GM06990 (cell line): ENCODE results near the gene RAB1A.
A peak's percentile ranks its signal among the peaks of the same experiment; 100 is the strongest.

Experiments used
- DNase-seq: peaks from one replicate; pipeline ENCODE4 v3.0.0-alpha.2; 2011; ENCODE audit not compliant: insufficient read length; ENCODE audit errors: extremely low read depth
- H3K27me3 ChIP-seq: replicated peaks from 2 replicates; pipeline ENCODE4 v1.6.0; 2011; ENCODE audit warnings: low read length; ENCODE audit not compliant: control insufficient read depth, insufficient read depth
- H3K36me3 ChIP-seq: 2 replicates; pipeline ENCODE4 v1.5.1; 2011; ENCODE audit warnings: low read length; ENCODE audit not compliant: control insufficient read depth, insufficient read depth
- H3K4me3 ChIP-seq: replicated peaks from 2 replicates; pipeline ENCODE4 v1.5.1; 2011; ENCODE audit warnings: low read depth, mild to moderate bottlenecking, control low read depth, low read length
- TF ChIP-seq, protein P1 (sequence below): IDR thresholded peaks from 2 replicates; pipeline ENCODE4 v1.5.1; 2011; ENCODE audit warnings: low read length, control low read depth, mild to moderate bottlenecking, inconsistent platforms; ENCODE audit not compliant: insufficient read depth, poor library complexity, severe bottlenecking

RAB1A gene

DNA sequence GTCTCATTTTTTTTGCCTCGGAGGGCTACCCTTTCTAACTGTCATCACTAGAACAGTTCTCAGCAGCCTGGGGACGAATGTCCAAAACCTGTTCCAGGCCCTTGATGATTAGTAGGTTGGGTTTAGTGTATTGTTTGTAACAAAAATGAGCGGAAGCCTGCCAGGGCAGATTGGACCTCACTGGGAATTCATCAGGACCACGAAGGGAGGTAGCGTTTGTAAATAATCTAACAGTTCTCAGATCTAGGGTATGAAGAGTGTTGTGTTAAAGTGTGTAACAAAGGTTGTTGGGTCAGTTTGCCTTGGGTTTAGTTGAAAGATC, 72.9 kb downstream of the RAB1A start:
- Histone ChIP-seq H3K36me3 (no peaks in the 10 kb centered on the region), H3K4me3 (peak overlapping the region; percentile 80), H3K27me3 (no peaks in the 10 kb centered on the region)
- TF ChIP-seq, protein P1, sequence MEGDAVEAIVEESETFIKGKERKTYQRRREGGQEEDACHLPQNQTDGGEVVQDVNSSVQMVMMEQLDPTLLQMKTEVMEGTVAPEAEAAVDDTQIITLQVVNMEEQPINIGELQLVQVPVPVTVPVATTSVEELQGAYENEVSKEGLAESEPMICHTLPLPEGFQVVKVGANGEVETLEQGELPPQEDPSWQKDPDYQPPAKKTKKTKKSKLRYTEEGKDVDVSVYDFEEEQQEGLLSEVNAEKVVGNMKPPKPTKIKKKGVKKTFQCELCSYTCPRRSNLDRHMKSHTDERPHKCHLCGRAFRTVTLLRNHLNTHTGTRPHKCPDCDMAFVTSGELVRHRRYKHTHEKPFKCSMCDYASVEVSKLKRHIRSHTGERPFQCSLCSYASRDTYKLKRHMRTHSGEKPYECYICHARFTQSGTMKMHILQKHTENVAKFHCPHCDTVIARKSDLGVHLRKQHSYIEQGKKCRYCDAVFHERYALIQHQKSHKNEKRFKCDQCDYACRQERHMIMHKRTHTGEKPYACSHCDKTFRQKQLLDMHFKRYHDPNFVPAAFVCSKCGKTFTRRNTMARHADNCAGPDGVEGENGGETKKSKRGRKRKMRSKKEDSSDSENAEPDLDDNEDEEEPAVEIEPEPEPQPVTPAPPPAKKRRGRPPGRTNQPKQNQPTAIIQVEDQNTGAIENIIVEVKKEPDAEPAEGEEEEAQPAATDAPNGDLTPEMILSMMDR, result no peak
- DNase-seq, result no peak

DNA sequence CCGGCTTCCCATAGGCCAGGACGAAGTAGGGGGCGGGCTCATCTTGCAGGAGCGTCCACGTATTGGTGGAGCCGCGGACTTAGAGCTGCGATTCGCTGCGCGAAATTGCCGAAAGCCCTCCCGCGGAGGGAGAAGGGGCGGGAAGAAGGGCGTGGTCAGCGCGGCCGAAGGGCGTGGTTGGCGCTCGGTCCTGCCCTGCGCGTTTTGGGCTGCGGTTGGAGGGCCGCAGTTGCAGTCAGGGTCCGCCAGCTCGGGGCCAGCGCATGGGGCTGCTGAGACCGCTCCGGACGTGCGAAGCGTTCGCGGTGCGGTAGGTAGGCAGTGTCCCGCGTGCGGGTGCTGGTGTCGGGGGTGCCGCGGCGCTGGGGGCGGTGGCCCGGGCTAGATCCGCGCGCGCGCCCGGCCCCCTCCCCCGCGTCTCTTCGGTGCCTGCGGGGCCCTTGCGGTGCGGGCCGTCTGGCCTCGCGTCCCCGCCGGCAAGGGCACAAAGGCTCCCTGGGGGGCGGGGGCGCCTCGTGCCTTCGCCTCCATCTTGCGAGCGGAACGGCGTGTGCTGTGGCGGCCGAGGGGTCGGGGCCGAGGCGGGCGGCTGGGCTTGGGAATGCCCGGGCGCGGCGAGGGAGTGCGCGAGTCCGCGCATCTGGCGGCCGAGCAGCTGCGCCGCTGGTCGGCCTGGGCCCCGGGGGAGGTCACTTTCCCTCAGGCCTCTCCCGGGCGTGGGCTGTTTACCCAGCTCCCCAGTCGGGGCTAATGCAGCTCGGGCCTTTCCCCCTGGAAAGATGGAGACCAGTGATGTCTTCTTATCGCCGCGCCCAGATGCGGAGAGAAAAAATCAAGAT, 73.5 kb downstream of the RAB1A start, which contains the start of gene CEP68:
CEP68 (plus strand) TSS at position 202 of the 839 bp plus-strand sequence. CDS start 13,029 bp downstream, outside the sequence.
- Histone ChIP-seq H3K36me3 (no peaks in the 10 kb centered on the region), H3K4me3 (peak within 1 kb of the TSS; percentile 80), H3K27me3 (no peaks in the 10 kb centered on the region)
- DNase-seq, result peak; percentile 97
- TF ChIP-seq, protein P1, result no peak

DNA sequence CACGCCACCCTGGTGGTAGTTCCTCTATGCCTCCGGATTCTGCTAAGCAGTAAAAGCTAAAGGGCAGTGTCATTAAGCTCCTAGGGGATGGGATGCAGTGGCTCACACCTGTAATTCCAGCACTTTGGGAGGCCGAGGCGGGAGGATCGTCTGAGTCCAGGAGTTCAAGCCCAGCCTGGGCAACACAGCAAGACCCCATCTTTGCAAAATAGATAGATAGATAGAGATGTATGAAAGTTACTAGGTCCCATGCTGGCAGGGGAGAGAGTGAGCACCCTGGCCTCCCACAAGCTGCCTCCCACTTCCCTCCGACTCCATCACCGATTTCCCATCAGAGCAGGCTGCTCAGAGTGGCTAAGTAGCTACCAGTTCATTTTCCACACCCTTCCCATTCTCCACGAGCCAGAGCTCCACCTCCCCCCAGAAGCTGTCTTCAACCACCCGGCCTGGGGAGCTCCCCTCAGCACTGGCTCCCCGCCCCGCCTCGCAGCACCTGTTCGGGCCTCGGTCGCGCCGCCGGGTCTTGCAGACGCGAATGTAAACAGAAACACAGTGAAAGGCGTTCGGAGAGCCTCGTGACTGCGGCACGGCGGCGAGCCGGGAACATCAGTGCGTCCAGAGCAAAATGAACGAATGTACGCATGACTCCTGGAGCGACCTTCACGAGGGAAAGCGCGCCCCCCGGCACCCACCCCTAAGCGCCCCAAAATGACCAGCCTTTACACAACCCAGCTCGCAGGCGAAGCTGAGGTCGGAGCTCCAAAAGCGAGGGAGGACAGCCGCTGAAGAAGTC, 74.3 kb downstream of the RAB1A start:
- Histone ChIP-seq H3K36me3 (no peaks in the 10 kb centered on the region), H3K27me3 (no peaks in the 10 kb centered on the region), H3K4me3 (peak overlapping the region; percentile 80)
- DNase-seq, result no peak
- TF ChIP-seq, protein P1, result no peak

DNA sequence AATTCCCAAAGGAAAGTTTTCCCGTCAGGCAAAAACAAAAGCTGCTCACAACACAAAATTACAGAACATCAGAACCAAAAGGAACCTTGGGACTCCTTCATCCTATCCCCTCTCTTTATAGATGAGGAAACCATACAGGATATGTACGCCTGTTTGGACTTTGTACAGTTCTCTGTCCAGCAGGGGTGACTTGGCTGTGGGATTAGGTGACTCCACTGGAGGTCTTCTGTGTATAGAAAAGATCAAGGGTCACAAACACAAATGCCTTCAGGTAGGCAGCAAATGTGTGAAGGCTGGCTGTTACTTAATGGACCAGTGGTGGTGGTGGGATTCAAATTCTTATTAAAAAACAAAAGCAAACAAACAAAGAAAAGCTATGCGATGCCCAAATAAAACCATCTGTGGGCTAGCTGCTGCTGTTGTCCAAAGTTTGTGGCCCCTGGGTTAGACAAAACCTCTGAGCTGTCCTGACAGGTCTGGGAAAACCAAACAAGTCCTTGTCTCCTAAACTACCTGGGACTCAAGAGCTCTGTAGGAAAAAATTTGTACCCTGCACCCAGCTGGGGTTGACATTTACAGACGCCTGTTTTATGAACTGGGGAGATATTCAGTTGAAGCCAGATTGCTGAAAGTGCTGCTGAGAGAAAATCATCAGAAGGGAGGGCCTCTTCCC, 75.0 kb downstream of the RAB1A start:
- Histone ChIP-seq H3K27me3 (no peaks in the 10 kb centered on the region), H3K4me3 (no peak overlapping the region), H3K36me3 (no peaks in the 10 kb centered on the region)
- TF ChIP-seq, protein P1, result no peak
- no peak for DNase-seq

DNA sequence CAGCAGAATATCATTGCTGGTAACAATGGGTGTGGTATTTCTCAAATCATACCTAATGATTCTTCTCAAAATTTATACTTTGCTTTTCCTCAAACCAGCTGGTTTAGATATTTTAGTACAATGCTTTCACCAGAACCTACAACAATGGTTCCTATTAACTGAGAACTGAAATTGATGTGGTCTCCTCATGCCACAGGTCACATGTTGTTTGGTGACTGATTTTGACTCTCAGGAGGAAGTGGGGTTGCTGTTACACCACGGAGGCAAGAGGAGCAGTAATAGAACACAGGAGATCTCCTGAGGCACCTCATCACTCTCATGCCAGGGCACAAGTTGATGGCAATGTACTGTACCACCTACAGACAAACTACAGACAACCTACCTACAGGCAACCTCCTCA, 76.7 kb downstream of the RAB1A start:
- peak; percentile 75 for DNase-seq
- TF ChIP-seq, protein P1, result no peak
- H3K4me3 ChIP-seq, result no peak overlapping the region

More for the DNA sequence above, 76.7 kb downstream of the RAB1A start:
- Histone ChIP-seq H3K27me3 (no peaks in the 10 kb centered on the region), H3K36me3 (no peaks in the 10 kb centered on the region)
